ACC112 (cell line): ENCODE measurements around the gene SERPINB5.

ENCODE experiments used
- H2AFZ ChIP-seq: fragments of 200-600 bp; sonication (generic); one replicate; pipeline ENCODE4 v1.6.0; 2017; ENCODE audit warnings: antibody characterized with exemption, low read length; ENCODE audit not compliant: unreplicated experiment
- H3K27ac ChIP-seq: fragments of 200-600 bp; sonication (generic); 2 replicates; pipeline ENCODE4 v1.5.1; 2014; ENCODE audit warnings: low read depth, mild to moderate bottlenecking, antibody characterized with exemption, low read length, moderate library complexity
- H3K27me3 ChIP-seq: fragments of 200-600 bp; sonication (generic); 2 replicates; pipeline ENCODE4 v1.6.1; 2014; ENCODE audit warnings: mild to moderate bottlenecking, antibody characterized with exemption, low read length, moderate library complexity, mixed read lengths; ENCODE audit not compliant: insufficient read depth
- H3K36me3 ChIP-seq: fragments of 200-600 bp; sonication (generic); 2 replicates; pipeline ENCODE4 v1.6.1; 2016; ENCODE audit warnings: mild to moderate bottlenecking, antibody characterized with exemption, low read length, moderate library complexity, mixed read lengths; ENCODE audit not compliant: insufficient read depth
- H3K4me1 ChIP-seq: fragments of 200-600 bp; sonication (generic); one replicate; pipeline ENCODE4 v1.6.1; 2016; ENCODE audit warnings: low read length, mixed read lengths; ENCODE audit not compliant: insufficient read depth, unreplicated experiment, control insufficient read depth
- H3K4me3 ChIP-seq: fragments of 200-600 bp; sonication (generic); 2 replicates; pipeline ENCODE4 v1.5.1; 2014; ENCODE audit warnings: mild to moderate bottlenecking, low read depth, low read length
- H3K79me2 ChIP-seq: fragments of 200-600 bp; sonication (generic); one replicate; pipeline ENCODE4 v1.6.0; 2016; ENCODE audit warnings: low read length; ENCODE audit not compliant: control insufficient read depth, unreplicated experiment, insufficient read depth

SERPINB5 gene

GRCh38 chr18:63492851-63493250 is 16.1 kb downstream of the SERPINB5 start:
- Histone ChIP-seq H3K36me3 (no peaks in the 10 kb centered on the region), H3K4me3 (no peak overlapping the region), H3K4me1 (no peaks in the 10 kb centered on the region), H3K27ac (no peak overlapping the region), H2AFZ (no peak overlapping the region), H3K79me2 (no peaks in the 10 kb centered on the region), H3K27me3 (peaks cover 10% of the 10 kb centered on the region; the same call in 1 of the 2 replicates)

GRCh38 chr18:63495675-63496074 is 18.9 kb downstream of the SERPINB5 start:
- no peak overlapping the region for H3K4me3 ChIP-seq
- no peaks in the 10 kb centered on the region for H3K4me1 ChIP-seq
- no peaks in the 10 kb centered on the region for H3K27me3 ChIP-seq
- no peak overlapping the region for H2AFZ ChIP-seq
- H3K27ac ChIP-seq, result no peak overlapping the region
- no peaks in the 10 kb centered on the region for H3K79me2 ChIP-seq
- H3K36me3 ChIP-seq, result no peaks in the 10 kb centered on the region

GRCh38 chr18:63505566-63506335 is 29.0 kb downstream of the SERPINB5 start:
- H3K36me3 ChIP-seq, result no peaks in the 10 kb centered on the region
- no peaks in the 10 kb centered on the region for H3K79me2 ChIP-seq
- H3K4me1 ChIP-seq, result no peaks in the 10 kb centered on the region
- H3K27ac ChIP-seq, result no peak overlapping the region
- no peak overlapping the region for H2AFZ ChIP-seq
- no peaks in the 10 kb centered on the region for H3K27me3 ChIP-seq
- no peak overlapping the region for H3K4me3 ChIP-seq

GRCh38 chr18:63506336-63506646 is 29.5 kb downstream of the SERPINB5 start:
- Histone ChIP-seq H3K27ac (no peak overlapping the region), H3K79me2 (no peaks in the 10 kb centered on the region), H2AFZ (no peak overlapping the region), H3K27me3 (0 out of 2 replicates have a peak, but pooled peaks cover 3% of the 10 kb centered on the region), H3K36me3 (no peaks in the 10 kb centered on the region), H3K4me1 (no peaks in the 10 kb centered on the region), H3K4me3 (no peak overlapping the region)

GRCh38 chr18:63508596-63508995 is 31.8 kb downstream of the SERPINB5 start:
- no peak overlapping the region for H3K4me3 ChIP-seq
- H2AFZ ChIP-seq, result no peak overlapping the region
- H3K36me3 ChIP-seq, result no peaks in the 10 kb centered on the region
- H3K27ac ChIP-seq, result no peak overlapping the region
- 0 out of 2 replicates have a peak, but pooled peaks cover 3% of the 10 kb centered on the region for H3K27me3 ChIP-seq
- no peaks in the 10 kb centered on the region for H3K4me1 ChIP-seq
- H3K79me2 ChIP-seq, result no peaks in the 10 kb centered on the region

GRCh38 chr18:63511285-63511684 is 34.5 kb downstream of the SERPINB5 start:
- H3K4me1 ChIP-seq, result no peaks in the 10 kb centered on the region
- no peaks in the 10 kb centered on the region for H3K36me3 ChIP-seq
- H3K27me3 ChIP-seq, result peaks cover 8% of the 10 kb centered on the region; the same call in 1 of the 2 replicates
- H3K79me2 ChIP-seq, result no peaks in the 10 kb centered on the region
- H3K4me3 ChIP-seq, result no peak overlapping the region
- H3K27ac ChIP-seq, result no peak overlapping the region
- no peak overlapping the region for H2AFZ ChIP-seq

GRCh38 chr18:63514326-63514725 is 37.6 kb downstream of the SERPINB5 start:
- Histone ChIP-seq H3K27ac (no peak overlapping the region), H2AFZ (no peak overlapping the region), H3K79me2 (no peaks in the 10 kb centered on the region), H3K4me1 (no peaks in the 10 kb centered on the region), H3K4me3 (no peak overlapping the region), H3K36me3 (no peaks in the 10 kb centered on the region), H3K27me3 (peaks cover 8% of the 10 kb centered on the region; the same call in 1 of the 2 replicates)

- Histone ChIP-seq H3K27ac (no peak overlapping the region), H3K36me3 (no peaks in the 10 kb centered on the region), H3K4me3 (no peak overlapping the region), H3K4me1 (no peaks in the 10 kb centered on the region), H3K27me3 (peaks cover 8% of the 10 kb centered on the region; the same call in 1 of the 2 replicates), H3K79me2 (no peaks in the 10 kb centered on the region), H2AFZ (no peak overlapping the region)
Measured at GRCh38 chr18:63514888-63515678, 38.3 kb downstream of the SERPINB5 start.

- Histone ChIP-seq H3K4me1 (no peaks in the 10 kb centered on the region), H2AFZ (no peak overlapping the region), H3K36me3 (no peaks in the 10 kb centered on the region), H3K4me3 (no peak overlapping the region), H3K27ac (no peak overlapping the region), H3K27me3 (peaks cover 8% of the 10 kb centered on the region; the same call in 1 of the 2 replicates), H3K79me2 (no peaks in the 10 kb centered on the region)
Measured at GRCh38 chr18:63515801-63516200, 39.0 kb downstream of the SERPINB5 start.

GRCh38 chr18:63518178-63519012 is 41.6 kb downstream of the SERPINB5 start:
- Histone ChIP-seq H2AFZ (peak overlapping the region; percentile 61), H3K27ac (no peak overlapping the region)

More at GRCh38 chr18:63518178-63519012, 41.6 kb downstream of the SERPINB5 start:
- H3K4me3 ChIP-seq, result no peak overlapping the region
- H3K4me1 ChIP-seq, result no peaks in the 10 kb centered on the region
- no peaks in the 10 kb centered on the region for H3K36me3 ChIP-seq
- peaks cover 5% of the 10 kb centered on the region; the same call in 1 of the 2 replicates for H3K27me3 ChIP-seq
- H3K79me2 ChIP-seq, result no peaks in the 10 kb centered on the region
